Epithelial cell of esophagus (primary cell): Measurements from ENCODE around the gene COMT.

Source experiments
- DNase-seq: peaks from one replicate; pipeline ENCODE4 v3.0.0; 2010; ENCODE audit warnings: low read depth
- H3K4me3 ChIP-seq: 2 replicates; pipeline ENCODE4 v1.5.1; 2011; ENCODE audit warnings: mild to moderate bottlenecking, low read length, control low read depth
- TF ChIP-seq, protein P1 (sequence below): IDR thresholded peaks from 2 replicates; pipeline ENCODE4 v1.5.1; 2011; ENCODE audit warnings: low read depth, mild to moderate bottlenecking, low read length, control low read depth, inconsistent platforms; ENCODE audit not compliant: insufficient read depth; ENCODE audit errors: missing control alignments

The COMT gene

DNA sequence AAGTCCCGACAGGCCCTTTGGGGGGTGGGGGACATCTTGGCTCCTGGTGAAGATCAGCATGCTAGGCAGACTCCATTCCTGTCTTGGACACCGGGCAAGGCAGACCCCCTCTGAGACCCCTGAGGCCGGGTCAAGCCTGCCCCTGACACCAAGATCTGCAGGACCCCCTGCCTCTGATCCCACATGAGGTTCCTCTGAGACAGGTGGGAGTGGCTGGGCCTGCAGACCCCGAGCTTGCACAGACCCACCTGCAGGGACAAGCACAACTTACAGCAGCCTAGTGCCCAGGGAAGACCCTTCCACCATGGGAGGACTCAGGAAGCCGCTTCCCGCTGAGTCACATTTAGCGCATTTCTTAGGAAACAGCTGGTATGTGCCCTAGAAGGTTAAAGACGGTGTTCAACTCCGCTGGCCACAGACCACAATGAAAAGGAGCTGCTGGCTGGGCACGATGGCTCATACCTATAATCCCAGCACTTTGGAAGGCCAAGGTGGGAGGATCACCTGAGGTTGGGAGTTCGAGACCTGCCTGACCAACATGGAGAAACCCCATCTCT, 59.6 kb downstream of the COMT start:
- TF ChIP-seq, protein P1, sequence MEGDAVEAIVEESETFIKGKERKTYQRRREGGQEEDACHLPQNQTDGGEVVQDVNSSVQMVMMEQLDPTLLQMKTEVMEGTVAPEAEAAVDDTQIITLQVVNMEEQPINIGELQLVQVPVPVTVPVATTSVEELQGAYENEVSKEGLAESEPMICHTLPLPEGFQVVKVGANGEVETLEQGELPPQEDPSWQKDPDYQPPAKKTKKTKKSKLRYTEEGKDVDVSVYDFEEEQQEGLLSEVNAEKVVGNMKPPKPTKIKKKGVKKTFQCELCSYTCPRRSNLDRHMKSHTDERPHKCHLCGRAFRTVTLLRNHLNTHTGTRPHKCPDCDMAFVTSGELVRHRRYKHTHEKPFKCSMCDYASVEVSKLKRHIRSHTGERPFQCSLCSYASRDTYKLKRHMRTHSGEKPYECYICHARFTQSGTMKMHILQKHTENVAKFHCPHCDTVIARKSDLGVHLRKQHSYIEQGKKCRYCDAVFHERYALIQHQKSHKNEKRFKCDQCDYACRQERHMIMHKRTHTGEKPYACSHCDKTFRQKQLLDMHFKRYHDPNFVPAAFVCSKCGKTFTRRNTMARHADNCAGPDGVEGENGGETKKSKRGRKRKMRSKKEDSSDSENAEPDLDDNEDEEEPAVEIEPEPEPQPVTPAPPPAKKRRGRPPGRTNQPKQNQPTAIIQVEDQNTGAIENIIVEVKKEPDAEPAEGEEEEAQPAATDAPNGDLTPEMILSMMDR = no peak
- no peak overlapping the region for H3K4me3 ChIP-seq
- DNase-seq = no peak

DNA sequence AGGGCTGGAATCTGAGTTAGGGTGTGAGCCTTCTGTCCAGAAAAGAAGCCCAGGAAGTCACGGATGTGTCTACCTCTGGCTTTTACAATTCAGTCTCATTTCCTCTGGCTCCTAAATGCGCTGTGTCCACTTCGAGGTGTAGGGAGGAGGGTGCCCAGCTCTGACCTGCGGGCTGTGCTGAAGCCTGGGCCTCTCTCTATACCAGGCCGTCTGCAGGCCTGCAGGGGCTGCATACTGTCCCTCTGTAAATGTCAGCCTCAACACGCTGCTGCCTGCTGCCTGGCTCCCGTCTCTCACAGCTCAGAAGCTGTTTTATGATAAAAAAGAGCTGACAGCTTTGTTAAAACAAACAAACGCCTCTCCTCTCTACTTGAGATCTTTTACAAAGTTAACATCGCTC, 60.6 kb downstream of the COMT start:
- no peak overlapping the region for H3K4me3 ChIP-seq
- DNase-seq = no peak
- TF ChIP-seq, protein P1 = no peak

DNA sequence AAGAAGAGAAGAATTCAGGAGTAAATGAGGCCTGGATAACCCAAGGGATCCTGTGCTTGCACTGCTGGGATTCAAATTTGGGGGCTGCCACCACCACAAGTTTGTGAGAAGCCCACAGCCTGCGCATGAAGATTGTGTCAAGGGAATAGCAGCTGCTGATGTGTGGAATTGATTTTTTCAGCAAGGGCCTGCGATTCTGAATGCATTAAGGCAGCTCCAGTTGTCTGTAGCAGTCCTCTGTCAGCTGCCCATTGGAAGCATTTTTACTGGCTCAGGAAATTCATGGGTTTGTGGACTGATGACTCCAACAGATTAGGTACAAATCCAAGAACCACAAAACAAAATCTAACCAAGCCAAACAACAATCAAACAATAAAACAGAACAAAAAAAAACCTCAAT, 61.1 kb downstream of the COMT start:
- DNase-seq = no peak
- TF ChIP-seq, protein P1 = no peak
- no peak overlapping the region for H3K4me3 ChIP-seq

DNA sequence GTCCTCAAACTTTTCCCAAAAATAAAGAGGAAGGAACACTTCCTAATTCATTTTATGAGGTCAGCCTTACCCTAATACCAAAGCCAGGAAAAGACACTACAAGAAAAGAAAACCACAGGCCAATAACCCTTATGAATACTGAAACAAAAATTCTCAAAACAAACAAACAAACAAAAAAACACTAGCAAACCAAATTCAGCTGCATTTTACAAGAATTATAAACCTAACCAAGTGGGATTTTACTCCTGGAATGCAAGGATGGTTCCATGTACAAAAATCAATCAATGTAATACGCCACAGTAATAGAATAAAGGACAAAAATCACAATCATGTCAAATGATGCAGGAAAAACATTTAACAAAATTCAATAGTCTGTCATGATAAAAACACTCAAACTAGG, 61.7 kb downstream of the COMT start:
- H3K4me3 ChIP-seq = no peak overlapping the region
- TF ChIP-seq, protein P1 = no peak

DNA sequence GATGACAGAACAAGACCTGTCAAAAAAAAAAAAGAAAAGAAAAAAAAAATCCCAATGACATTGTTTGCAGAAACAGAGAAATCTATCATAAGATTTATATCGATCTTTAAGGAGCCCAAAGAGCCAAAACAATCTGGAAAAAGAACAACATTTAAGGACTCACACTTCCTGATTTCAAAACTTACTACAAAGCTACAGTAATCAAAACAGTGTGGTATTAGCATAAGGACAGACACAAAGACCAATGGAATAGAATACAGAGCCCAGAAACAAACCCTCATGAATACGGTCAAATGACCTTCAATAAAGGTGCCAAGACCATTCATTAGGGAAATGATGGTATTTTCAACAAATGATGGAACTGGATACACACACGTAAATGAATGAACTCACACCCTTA, 62.9 kb downstream of the COMT start:
- TF ChIP-seq, protein P1 = no peak

More for the DNA sequence above, 61.7 kb downstream of the COMT start:
- DNase-seq = no peak

DNA sequence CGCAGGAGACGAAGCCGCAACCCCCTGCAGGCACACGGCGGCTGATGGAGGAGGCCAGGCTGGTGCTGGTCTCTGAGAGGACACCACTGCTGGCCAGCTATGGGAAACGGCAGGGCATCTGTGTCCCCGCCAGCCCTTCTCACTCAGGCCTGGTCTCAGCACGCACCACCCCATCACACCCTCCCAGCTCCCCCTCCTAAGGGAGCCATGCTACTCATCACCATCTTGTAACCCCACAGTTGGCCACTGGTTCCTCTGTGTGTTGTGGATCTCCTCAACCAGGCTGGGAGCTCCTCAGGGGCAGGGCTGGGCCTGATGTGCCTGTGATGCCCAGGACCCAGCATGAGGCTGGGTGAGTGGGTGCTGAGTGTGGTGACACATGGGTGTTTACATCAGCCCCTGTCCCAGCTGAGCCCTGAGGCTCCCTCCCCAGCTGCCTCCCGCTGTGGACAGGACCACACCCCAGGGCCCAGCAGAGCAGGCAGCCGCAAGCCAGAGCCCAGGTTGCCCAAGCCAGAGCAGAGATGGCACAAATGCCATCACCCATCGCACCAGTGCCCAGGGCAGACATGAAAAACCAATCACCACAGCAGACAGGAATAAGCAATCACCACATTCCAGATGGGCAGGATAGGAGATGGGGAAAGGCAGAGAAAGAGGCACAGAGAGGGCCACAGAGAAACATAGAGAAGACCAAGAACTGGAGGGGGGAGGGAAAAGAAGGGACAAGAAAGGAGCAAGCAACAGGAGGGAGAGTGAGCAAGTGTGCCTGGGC, 66.8 kb downstream of the COMT start:
- H3K4me3 ChIP-seq = no peak overlapping the region
- peak; percentile 22 for DNase-seq
- TF ChIP-seq, protein P1 = no peak

More for the DNA sequence above, 62.9 kb downstream of the COMT start:
- no peak for DNase-seq
- no peak overlapping the region for H3K4me3 ChIP-seq

DNA sequence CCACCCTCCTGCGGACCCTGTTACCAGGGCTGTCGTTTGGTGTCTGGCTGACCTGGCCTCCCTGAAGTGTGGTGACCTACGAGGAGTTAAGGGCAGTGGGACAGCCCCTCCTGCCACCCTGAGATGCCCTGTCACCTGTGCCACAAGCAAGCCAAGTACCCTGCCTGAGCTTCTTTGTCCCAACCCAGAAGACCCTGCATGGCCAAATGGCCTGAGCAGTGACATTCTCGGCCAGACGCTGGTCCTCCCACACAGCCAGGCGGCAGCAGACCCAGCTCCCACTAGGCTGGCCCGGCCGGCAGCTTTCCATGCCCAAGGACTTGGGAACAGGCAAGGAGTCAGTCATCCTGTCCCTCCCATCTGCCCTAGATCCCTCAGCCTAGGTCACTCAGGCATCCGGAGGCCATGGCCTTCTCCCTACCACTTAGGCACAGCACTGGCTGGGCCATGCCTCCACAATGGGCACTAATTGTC, 67.5 kb downstream of the COMT start:
- TF ChIP-seq, protein P1 = no peak
- no peak overlapping the region for H3K4me3 ChIP-seq

More for the DNA sequence above, 67.5 kb downstream of the COMT start:
- no peak for DNase-seq
